GM21423 (cell line): ENCODE results near the gene CELF5.
"Not testable (repeated sequence)": the region's sequence is repeated elsewhere in the genome, so short reads cannot be mapped to it uniquely, and the experiment has no call there.

ENCODE experiments used
- ATAC-seq: cut with Tn5 transposase; IDR thresholded peaks from one replicate; pipeline ENCODE4 v1.9.1; 2021; ENCODE audit warnings: mild to moderate bottlenecking, moderate library complexity; ENCODE audit not compliant: unreplicated experiment

CELF5 gene

DNA sequence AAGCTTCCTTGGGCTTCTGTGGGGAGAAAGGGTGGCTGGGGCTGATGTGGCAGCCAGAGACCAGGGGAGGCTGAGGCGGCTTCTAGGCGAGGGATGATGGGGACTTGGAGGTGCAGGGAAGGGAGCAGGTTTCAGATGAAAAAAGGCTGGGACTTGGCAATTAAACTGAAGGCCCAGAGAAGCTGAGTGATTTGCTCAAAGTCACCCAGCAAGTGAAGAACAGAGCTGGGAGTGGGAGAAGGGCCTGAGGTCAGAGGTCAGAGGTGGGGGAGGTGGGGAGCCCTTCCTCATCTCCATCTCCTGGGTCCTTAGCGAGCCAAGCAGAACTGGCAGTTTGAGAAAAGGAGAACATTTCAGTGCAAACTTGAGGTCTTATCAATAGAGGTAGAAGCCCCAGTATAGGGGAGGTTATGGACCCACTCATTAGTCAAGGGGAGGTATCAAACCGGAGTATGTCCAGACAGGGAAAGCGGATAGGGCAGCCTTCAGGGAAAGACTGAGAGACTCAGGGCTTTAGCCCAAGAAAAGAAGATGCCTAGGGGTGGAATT is 92.3 kb downstream of the CELF5 start:
- ATAC-seq = no peak

DNA sequence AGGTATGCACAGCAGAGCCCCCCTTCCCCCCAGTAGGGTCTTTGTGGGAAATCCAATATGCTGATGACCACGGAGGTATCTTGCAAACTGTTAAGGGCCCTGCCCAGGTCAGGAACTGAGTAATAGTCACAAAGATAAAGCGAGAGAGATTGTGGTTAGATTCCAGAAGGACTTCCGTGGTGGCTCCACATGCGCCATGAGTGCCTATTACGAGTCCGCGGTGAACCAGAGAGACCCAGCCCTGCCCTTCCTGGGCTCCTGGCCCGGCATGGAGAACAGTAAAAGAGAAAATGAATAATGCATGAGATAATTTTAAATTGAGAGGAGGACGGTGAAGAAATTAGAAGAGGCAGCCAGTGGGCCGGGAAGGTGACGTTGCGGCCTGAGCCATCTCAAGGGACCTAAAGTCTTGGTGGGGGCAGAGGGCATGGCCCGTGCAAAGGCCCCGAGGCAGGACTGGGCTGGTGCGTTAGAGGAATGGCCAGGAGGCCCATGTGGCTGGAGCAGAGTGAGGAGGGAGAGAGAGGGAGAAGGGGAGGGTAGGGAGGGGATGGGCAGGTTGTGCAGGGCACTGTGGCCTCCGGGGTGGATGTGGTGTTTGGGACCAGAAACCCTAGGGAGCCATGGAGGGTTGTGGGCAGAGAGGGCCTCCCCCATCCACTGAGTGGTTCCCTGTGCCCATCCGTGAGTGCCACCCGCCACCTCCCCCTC is 95.3 kb downstream of the CELF5 start:
- ATAC-seq = no peak

DNA sequence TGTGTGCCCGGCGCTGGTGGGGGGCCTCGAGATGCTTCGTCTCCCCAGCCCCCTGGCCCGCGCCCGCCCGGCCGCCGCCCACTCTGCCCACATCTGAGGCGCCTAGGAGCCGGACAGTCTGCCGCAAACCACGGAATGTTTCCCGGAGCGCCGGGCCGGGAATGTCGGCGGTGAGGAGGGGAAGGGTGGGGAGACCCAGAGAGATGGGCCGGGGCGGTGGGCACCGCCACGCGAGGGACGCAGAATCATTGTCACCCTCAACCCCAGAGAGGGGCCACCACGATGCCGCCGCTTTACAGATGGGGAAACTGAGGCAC is 95.9 kb downstream of the CELF5 start:
- no peak for ATAC-seq

DNA sequence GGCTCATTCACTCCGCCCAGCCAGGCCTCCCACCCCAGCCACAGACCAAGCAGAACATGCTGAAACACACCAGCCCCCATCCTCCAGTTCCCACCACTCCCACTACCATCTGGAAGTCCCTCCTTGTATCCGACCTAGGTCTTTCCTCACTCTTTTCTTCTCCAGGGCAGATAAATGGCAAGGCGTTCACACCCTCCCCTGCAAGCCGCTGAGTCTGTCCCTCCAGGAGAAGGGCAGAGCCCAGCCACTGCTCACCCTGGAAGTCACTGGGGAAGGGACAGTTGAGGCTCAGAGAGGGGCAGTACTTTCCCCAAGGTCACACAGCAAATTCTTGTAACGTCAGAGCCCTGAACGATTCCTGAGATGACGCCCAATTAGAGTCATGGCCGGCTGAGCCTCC is 96.4 kb downstream of the CELF5 start:
- ATAC-seq = no peak

DNA sequence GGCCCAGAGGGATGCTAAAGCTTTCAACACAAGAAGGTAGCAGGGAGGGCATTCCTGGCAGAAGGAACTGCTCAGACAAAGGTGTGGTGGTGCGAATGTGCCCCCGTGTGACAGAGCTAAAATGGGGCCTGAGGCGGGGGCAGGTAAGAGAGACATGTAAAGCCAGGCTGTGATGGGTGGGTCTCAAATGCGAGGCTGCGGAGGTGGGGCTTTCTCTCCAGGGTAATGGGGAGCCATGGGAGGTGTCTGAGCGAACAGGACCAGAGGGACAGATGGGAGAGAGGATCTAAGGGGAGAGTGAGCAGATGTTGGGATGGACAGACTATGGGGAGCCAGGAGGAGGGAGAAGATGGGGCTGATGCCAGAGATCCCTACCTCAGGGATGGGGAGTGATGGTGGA is 97.2 kb downstream of the CELF5 start:
- no peak for ATAC-seq

DNA sequence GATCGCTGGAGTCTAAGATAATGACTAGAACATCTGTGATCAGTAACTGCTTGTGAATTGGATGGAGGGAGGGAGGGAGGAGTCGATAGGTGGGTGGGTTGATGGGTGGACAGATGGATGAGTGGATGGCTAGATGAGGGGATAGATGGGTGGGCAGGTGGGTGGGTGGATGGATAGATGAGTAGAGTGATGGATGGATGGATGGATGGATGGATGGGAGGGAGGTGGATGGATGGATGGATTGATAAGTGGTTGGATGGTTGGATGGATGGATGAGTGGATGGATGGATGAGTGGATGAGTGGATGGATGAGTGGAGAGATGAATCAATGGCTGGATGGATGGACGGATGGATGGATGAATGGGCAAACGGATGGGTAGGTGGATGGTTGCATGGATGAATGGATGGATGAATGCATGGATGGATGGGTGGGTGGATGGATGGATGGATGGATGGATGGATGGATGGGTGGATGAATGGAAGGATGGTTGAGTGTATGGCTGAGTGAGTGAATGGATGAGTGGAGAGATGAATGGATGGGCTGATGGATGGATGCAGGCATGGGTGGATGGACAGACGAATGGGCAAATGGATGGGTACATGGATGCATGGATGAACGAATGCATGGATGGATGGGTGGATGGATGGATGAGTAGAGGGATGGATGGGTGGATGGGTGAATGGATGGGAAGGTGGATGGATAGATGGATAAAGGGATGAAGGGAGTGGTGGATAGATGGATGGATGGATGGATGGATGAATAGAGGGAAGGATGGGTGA is 97.9 kb downstream of the CELF5 start:
- ATAC-seq = no peak

DNA sequence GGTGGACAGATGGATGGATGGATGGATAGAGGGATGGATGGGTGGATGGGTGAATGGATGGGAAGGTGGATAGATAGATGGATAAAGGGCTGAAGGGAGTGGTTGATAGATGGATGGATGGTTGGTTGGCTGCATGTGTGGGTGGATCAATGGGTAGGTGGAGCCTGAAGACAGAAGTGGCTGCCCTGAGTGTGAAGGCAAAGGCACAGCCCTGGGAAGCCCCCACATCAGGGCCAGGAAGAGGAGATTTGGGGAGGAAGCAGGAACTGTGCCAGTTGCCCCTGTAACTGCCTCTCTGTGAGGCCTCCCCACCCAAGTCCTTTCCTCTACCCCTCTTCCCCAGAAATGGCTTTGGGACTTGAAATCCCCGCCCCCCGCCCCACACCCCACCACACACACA is 98.6 kb downstream of the CELF5 start:
- ATAC-seq = no peak

DNA sequence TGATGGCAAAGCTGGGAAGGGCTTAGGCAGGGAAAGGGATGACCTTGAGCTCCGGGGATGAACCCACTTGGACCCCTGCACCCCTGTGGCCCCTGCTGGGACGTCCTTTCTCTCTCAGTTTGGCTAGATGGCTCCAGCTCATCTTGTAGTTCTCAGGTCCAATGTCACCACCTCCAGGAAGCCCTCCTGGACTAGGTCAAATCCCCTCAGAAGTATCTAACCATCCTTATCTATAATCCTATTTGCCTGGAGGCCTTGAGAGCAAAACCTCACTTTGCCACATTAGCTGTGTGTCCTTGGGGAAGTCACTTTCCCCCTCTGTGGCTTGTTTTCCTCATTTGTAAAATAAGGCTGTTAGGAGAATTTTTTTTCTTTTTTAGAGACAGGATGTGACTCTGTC is 99.2 kb downstream of the CELF5 start:
- ATAC-seq = no peak

DNA sequence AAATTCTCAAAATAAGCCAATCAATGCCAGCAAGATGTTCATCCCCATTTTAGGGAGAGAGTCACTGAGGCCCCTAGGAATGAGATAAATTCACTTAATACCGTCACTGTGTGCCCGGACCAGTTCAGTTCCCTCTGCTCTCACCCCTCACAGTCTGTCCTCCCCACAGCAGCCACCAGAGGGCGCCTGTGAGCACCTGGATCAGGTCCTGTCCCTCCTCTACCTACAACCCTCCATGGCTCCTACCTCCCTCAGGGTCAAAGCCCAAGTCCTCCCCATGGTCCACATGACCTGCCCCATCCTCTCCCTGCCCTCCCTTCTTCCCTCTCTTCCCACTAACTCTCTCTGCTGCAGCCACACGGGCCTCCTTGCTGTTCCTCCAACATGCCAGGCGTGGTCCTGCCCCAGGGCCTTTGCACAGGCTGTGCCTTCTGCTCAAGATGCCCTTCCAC is 100.0 kb downstream of the CELF5 start:
- ATAC-seq = no peak

DNA sequence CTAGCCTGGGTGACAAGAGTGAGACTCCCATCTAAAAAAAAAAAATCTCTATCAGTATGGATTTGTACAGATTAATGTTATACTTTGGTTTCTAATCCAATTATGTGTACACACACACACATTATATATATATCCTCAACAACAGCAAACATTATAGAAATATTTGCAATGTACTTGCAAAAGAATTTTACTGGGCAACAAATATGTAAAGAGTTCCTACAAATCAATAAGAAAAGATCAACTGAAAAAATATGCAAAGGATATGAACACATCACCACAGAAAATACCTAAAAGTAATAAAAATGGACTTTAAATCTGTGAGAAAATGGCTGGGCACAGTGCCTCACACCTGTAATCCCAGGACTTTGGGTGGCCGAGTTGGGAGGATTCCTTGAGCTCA is 101.0 kb downstream of the CELF5 start:
- ATAC-seq = no peak

DNA sequence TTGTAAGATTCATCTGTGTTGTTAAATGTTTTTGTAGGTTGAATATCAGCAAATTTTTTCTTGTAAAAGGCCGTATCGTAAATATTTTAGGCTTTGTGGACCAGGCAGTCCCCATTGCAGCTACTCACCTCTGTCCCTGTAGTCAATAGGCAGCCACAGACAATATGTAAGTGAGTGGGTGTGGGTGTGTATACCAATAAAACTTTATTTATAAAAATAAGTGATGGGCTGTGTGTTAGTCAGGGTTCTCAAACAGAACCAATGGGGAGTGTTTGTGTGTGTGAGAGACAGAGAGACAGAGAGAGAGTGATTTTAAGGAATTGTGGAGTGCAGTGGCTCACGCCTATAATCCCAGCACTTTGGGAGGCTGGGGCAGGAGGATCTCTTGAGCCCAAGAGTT is 104.3 kb downstream of the CELF5 start:
- ATAC-seq = no peak

DNA sequence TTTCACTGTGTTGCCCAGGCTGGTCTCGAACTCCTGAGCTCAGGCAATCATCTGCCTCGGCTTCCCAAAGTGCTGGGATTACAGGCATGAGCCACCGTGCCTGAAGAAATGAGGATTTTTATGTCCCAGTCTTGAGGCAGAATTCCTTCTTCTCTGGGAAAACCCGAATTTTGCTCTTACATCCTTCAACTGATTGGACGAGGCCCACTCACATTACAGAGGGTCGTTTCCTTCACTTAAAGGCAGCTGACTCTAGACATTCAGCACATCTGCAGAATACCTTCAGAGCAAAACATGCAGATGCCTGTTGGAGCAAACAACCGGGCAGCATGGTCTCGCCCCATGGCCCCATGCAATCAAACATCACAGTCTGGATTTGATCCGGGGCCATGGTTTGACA is 105.6 kb downstream of the CELF5 start:
- no peak for ATAC-seq

DNA sequence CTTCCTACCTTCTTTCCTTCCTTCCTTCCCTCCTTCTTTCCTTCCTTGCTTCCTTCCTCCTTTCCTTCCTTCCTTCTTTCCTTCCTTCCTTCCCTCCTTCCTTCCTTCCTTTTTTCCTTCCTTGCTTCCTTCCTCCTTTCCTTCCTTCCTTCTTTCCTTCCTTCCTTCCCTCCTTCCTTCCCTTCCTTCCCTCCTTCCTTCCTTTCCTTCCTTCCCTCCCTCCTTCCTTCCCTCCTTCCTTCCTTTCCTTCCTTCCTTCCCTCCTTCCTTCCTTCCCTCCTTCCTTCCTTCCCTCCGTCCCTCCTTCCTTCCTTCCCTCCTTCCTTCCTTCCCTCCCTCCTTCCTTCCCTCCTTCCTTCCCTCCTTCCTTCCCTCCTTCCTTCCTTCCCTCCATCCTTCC is 107.8 kb downstream of the CELF5 start:
- not testable (repeated sequence) for ATAC-seq

DNA sequence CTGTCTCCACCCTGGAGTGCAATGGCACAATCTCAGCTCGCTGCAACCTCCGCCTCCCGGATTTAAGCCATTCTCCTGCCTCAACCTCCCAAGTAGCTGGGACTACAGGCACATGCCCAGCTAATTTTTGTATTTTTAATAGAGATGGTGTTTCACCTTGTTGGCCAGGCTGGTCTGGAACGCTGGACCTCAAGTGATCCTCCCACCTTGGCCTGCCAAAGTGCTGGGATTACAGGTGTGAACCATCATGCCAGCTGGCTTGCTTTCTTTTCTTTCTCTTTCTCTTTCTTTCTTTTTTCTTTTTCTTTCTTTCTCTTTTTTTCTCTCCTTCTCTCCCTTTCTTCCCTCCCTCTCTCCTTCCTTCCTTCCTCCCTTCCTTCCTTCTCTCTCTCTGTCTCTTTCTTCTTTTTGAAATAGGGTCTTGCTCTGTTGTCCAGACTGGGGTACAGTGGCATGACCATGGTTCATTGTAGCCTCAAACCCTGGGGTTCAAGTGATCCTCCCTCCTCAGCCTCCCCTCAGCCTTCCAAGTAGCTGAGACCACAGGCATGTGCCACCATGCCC is 108.6 kb downstream of the CELF5 start:
- ATAC-seq = no peak

DNA sequence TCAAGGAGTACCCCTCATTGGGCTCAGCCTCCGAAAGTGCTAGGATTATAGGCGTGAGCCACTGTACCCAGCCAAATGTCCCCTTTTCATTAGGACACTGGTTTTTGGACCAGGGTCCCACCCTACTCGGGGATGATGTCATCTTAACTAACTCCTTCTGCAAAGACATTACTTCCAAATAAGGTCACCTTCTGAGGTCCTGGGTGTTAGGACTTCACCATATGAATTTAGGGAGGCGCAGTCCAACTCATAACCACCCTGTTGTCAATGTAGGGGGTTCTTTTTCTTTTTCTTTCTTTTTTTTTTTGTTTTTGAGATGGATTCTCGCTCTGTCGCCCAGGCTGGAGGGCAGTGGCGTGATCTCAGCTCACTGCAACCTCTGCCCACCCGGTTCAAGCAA is 109.2 kb downstream of the CELF5 start:
- no peak for ATAC-seq

DNA sequence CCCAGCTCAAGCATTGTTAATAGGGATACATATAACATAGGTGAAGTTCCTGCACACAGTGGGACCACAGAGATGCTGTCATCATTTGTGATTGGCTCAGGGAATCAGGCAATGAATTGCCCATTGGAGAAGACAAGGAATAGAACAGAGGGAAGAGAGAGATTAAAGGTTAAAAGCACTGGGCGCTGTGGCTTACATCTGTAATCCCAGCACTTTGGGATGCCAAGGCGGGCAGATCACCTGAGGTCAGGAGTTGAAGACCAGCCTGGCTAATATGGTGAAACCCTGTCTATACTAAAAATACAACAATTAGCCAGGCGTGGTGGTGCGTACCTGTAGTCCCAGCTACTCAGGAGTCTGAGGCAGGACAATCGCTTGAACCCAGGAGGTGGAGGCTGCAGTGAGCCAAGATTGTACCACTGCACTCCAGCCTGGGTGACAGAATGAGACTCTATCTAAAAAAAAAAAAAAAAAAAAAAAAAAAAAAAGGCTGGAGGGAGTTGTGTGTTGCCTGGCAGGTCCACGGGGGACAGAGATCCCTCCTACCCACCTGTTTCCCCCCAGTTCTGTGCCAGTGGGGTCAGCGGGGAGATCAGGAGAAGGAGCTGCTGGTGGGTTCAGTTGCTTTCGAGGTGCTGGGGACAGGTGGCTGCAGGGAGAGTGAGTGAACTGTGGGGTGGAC is 110.4 kb downstream of the CELF5 start:
- not testable (repeated sequence) for ATAC-seq

DNA sequence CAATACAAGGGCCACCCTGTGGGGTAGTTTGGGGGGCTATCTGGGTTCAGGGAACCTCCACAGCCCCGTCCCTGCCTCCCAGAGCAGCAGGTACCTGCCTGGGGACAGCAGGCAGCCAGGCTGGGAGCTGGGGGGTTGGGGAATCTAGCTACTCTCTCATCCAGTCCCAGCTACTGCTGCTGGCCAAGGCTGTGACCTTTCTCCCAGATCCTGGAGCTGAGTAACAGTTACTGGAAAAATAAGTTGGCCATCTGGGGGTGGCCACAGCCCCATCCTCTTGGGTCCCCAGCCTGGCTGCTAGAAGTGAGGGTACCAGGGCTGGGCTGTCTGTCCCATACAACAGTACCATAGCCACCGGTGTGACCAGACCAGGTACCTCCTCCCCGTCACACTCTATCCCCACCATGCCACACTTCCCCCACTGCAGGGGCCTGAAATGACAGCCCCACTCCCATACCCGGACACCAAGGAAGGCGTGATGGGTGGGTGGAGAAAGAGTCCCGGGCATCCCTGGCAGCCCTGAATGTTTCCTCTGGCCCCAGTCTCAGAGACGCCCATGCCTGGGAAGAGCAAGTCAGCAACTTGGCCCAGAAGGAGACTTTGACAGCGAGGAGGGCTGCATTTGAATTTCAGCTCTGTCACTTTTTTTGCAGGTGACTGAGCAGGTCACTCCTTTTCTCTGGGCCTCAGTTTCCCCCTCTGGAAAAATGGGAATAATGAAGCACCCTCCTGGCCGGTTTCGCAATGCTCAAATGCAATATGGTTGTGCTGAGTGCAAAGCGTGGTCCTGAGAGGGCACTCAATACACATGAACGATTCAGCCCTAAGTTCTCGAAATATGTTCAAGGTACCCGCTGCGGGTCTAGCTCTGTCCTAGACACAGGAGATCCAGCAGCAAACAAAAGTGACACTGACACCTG is 111.2 kb downstream of the CELF5 start:
- ATAC-seq = no peak

DNA sequence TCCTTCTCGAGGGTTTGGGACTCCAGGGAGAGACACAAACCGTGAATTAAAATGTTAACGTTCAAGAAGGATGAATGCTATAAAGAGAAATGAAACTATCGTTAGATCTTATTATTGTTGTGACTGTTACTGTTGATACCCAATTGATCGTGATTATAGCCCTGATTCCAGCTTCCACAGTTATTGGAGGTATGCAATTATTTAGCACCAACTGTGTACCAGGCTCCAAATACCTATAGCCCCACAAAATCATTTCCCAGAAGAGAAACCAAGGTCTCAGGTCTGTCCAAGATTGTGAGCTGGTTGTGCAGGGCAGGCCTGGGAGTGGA is 111.9 kb downstream of the CELF5 start:
- ATAC-seq = no peak

DNA sequence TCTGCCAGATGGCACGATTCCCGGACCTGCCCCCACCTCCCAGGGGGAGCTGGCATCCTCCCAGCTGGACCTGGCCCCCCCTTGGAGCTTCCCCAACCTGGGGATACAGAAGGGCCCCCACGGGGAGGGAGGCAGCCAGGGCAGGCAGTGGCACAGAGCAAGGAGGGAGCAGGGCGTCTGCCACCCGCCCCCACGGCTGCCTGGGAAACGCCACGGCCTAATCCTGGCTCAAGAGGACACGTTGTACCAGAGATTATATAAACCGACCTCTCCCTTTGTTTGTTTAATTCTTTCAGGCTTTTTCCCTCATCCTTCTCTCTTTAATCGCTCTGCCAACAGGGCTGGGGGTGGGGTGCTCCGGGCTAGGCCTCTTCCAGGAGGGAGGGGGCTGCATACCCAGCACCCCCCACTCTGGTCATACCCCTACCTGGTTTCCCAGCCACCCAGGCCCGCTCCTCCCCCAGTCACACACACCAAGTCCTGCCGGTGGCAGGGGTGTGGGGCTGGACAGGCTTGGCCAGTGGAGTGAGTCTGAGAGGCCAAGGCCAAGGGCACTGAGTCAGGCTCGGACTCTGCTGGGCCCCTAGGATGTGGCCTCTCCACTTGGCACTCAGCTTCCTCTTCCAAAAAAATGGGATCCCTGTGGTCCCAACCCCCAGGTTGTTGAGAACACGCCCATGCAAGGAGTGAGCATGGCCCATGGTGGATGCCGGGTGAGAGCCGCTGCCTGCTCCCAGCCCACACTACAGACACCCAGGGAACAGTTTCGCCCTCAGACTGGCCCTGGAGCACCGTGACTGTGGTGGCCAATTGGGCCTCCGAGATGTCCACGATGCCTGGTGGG is 112.4 kb downstream of the CELF5 start:
- no peak for ATAC-seq
